ENCODE data around the gene TAF1C. TPM values are rescaled to one million over a fixed set of nuclear protein-coding genes. Genes with fewer than 3 reads are reported as not detected.

TAF1C gene
- total RNA-seq, 2 donors from 2014 or later = 92.0 to 99.8 TPM

DNA sequence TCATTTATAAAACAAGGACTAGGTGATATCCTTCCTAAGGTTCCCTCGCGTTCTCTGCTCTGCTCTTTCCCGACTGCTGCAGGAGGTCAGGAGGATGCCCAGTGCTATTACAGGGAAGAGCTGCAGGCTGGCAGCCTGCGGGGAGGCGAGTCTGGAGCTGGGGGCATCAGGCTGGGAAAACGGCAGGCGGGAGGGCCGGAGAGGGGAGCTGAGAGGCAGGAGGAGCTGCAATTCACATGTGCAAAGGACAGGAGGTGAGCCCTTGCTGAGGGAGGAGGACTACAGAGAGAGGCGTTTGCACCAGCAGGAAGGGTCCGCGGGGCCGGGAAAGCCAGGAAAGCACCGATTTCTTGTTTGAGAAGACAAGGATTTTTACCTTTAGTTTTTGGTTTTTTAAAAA, 12.2 kb upstream of the TAF1C start:
- Histone ChIP-seq H3K9ac (ENCODE audit: extremely low read depth, low read length, poor library complexity, severe bottlenecking) (no peak overlapping the region), H3K4me1 (ENCODE audit: control insufficient read depth, insufficient read depth, low read length) (no peaks in the 10 kb centered on the region), H3K4me3 (ENCODE audit: low read length) (no peak overlapping the region), H3K36me3 (ENCODE audit: control insufficient read depth, insufficient read depth, low read length) (no peaks in the 10 kb centered on the region), H3K9me3 (ENCODE audit: control insufficient read depth, low read length) (no peaks in the 10 kb centered on the region), H3K27ac (ENCODE audit: low read depth, low read length) (no peak overlapping the region), H3K27me3 (ENCODE audit: control insufficient read depth, insufficient read depth, low read length, poor library complexity, severe bottlenecking) (no peaks in the 10 kb centered on the region)
- H3K36me3 Mint-ChIP-seq (ENCODE audit: low read depth) = no peaks in the 10 kb centered on the region
- no peak for DNase-seq
- H3K4me1 Mint-ChIP-seq = peaks cover 19% of the 10 kb centered on the region
- no peak overlapping the region for H3K27ac Mint-ChIP-seq
- no peak overlapping the region for H3K4me3 Mint-ChIP-seq
- 50 to 64% methylated on average over 9 to 13 of the region's 13 CpGs for WGBS, 2 experiments (ENCODE audit: insufficient coverage in 1 of 2, insufficient read length in 1 of 2)
- peaks cover 4% of the 10 kb centered on the region for H3K9me3 Mint-ChIP-seq
- peaks cover 4% of the 10 kb centered on the region for H3K27me3 Mint-ChIP-seq (ENCODE audit: insufficient read depth)
- TF ChIP-seq, protein P1, sequence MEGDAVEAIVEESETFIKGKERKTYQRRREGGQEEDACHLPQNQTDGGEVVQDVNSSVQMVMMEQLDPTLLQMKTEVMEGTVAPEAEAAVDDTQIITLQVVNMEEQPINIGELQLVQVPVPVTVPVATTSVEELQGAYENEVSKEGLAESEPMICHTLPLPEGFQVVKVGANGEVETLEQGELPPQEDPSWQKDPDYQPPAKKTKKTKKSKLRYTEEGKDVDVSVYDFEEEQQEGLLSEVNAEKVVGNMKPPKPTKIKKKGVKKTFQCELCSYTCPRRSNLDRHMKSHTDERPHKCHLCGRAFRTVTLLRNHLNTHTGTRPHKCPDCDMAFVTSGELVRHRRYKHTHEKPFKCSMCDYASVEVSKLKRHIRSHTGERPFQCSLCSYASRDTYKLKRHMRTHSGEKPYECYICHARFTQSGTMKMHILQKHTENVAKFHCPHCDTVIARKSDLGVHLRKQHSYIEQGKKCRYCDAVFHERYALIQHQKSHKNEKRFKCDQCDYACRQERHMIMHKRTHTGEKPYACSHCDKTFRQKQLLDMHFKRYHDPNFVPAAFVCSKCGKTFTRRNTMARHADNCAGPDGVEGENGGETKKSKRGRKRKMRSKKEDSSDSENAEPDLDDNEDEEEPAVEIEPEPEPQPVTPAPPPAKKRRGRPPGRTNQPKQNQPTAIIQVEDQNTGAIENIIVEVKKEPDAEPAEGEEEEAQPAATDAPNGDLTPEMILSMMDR (conservative IDR thresholded peaks at IDR 0.05) = no peak

DNA sequence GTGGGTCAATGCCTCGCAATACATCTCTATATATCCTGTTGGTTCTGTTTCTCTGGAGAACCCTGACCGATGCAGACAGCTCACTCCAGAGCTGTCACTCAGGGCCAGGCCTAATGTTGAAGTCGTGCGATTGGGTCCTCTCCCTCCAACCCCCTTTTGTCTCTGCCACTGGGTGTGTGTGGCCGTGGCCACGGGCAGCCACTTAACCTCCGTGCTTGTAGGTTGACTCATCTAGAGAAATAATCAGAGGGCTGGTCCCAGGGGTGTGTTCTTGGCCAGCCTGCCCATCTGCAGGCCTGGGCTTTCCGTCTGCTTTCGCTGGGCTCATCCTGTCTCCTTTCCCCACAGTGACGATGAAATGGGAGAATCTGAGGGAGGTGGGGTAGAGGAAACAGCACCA, 11.5 kb upstream of the TAF1C start:
- Histone ChIP-seq H3K4me1 (ENCODE audit: control insufficient read depth, insufficient read depth, low read length) (no peaks in the 10 kb centered on the region), H3K36me3 (ENCODE audit: control insufficient read depth, insufficient read depth, low read length) (no peaks in the 10 kb centered on the region), H3K27me3 (ENCODE audit: control insufficient read depth, insufficient read depth, low read length, poor library complexity, severe bottlenecking) (no peaks in the 10 kb centered on the region), H3K27ac (ENCODE audit: low read depth, low read length) (no peak overlapping the region), H3K4me3 (ENCODE audit: low read length) (no peak overlapping the region), H3K9me3 (ENCODE audit: control insufficient read depth, low read length) (no peaks in the 10 kb centered on the region), H3K9ac (ENCODE audit: extremely low read depth, low read length, poor library complexity, severe bottlenecking) (no peak overlapping the region)
- no peaks in the 10 kb centered on the region for H3K9me3 Mint-ChIP-seq
- peaks cover 7% of the 10 kb centered on the region for H3K27me3 Mint-ChIP-seq (ENCODE audit: insufficient read depth)
- no peak for DNase-seq
- no peak overlapping the region for H3K27ac Mint-ChIP-seq
- H3K4me1 Mint-ChIP-seq = peaks cover 19% of the 10 kb centered on the region
- TF ChIP-seq, protein P1 (conservative IDR thresholded peaks at IDR 0.05) = no peak
- no peak overlapping the region for H3K4me3 Mint-ChIP-seq
- no peaks in the 10 kb centered on the region for H3K36me3 Mint-ChIP-seq (ENCODE audit: low read depth)
- 87 to 90% methylated on average over 10 of the region's 10 CpGs for WGBS, 2 experiments (ENCODE audit: insufficient coverage in 1 of 2, insufficient read length in 1 of 2)

DNA sequence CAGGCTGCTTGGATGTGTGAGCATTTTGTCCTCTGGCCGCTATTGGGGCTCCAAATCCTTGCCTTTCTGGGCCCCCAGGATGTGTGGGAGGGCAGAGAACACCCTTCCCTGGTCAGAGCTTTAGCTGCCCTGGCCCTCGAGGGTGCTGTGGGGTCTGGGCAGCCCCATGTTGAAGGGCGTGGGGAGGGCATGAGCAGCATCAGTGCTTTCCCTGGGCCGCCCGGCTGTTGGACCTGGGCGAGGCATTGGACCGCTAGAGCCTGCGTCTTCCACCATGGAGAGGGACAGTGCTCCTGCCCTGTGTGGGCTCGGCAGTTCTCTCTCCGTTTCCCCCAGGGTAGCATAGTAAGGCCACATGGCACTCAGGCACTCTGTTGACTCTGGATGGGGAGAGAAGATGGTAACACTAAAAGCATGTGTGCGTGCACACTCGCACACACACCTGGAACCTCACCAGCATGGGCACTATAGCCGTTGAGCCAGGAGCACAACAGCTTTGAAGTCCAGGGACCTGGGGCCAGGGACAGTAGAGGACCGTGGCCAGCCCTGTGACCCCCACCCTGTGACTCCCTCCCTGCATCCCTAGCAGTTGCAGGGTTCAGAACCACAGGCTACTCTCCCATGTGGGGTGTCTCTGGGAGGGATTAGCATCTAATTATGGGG, 10.7 kb upstream of the TAF1C start:
- TF ChIP-seq, protein P1 (conservative IDR thresholded peaks at IDR 0.05) = no peak
- no peaks in the 10 kb centered on the region for H3K36me3 ChIP-seq (ENCODE audit: control insufficient read depth, insufficient read depth, low read length)
- no peak overlapping the region for H3K9ac ChIP-seq (ENCODE audit: extremely low read depth, low read length, poor library complexity, severe bottlenecking)
- H3K4me1 Mint-ChIP-seq = peaks cover 22% of the 10 kb centered on the region
- no peak for DNase-seq
- H3K27ac ChIP-seq (ENCODE audit: low read depth, low read length) = no peak overlapping the region
- H3K9me3 Mint-ChIP-seq = no peaks in the 10 kb centered on the region
- no peak overlapping the region for H3K4me3 Mint-ChIP-seq
- no peak overlapping the region for H3K4me3 ChIP-seq (ENCODE audit: low read length)
- H3K9me3 ChIP-seq (ENCODE audit: control insufficient read depth, low read length) = no peaks in the 10 kb centered on the region
- H3K27me3 ChIP-seq (ENCODE audit: control insufficient read depth, insufficient read depth, low read length, poor library complexity, severe bottlenecking) = no peaks in the 10 kb centered on the region
- peaks cover 7% of the 10 kb centered on the region for H3K27me3 Mint-ChIP-seq (ENCODE audit: insufficient read depth)
- no peaks in the 10 kb centered on the region for H3K36me3 Mint-ChIP-seq (ENCODE audit: low read depth)
- H3K4me1 ChIP-seq (ENCODE audit: control insufficient read depth, insufficient read depth, low read length) = no peaks in the 10 kb centered on the region
- 94 to 99% methylated on average over 7 to 14 of the region's 14 CpGs for WGBS, 2 experiments (ENCODE audit: insufficient coverage in 1 of 2, insufficient read length in 1 of 2)
- H3K27ac Mint-ChIP-seq = no peak overlapping the region
